Activated effector memory CD4-positive, alpha-beta T cell treated with Interleukin-2 at 50 U/mL for 16 hours (primary cell): ENCODE measurements around the gene STRAP.

Source experiments
- DNase-seq: peaks from one replicate; pipeline ENCODE4 v3.0.0-alpha.2; 2020

Gene STRAP

GRCh38 chr12:15882118-15882971 lies at the start of gene STRAP:
Gene STRAP (plus strand): TSS chr12:15882387. CDS start chr12:15882708, 321 bp downstream.
- DNase-seq: peak; percentile 94

GRCh38 chr12:15834575-15834974 lies 47.6 kb upstream of the STRAP start:
- no peak for DNase-seq

GRCh38 chr12:15837141-15837790 lies 44.9 kb upstream of the STRAP start:
- no peak for DNase-seq

GRCh38 chr12:15839041-15839440 lies 43.1 kb upstream of the STRAP start:
- DNase-seq: no peak

- no peak for DNase-seq
These were observed 42.5 kb upstream of the STRAP start for GRCh38 chr12:15839682-15840081.

GRCh38 chr12:15842108-15842507 lies 40.1 kb upstream of the STRAP start:
- DNase-seq: no peak

GRCh38 chr12:15846887-15847286 lies 35.3 kb upstream of the STRAP start:
- no peak for DNase-seq

- no peak for DNase-seq
These were observed 33.6 kb upstream of the STRAP start for GRCh38 chr12:15848606-15849005.

GRCh38 chr12:15851045-15851620 lies 31.1 kb upstream of the STRAP start:
- DNase-seq: no peak

GRCh38 chr12:15851919-15852318 lies 30.3 kb upstream of the STRAP start:
- DNase-seq: no peak

GRCh38 chr12:15852383-15852782 lies 29.8 kb upstream of the STRAP start:
- no peak for DNase-seq

GRCh38 chr12:15853877-15854276 lies 28.3 kb upstream of the STRAP start:
- DNase-seq: no peak

- DNase-seq: no peak
These were observed 27.3 kb upstream of the STRAP start for GRCh38 chr12:15854916-15855315.

GRCh38 chr12:15855646-15856045 lies 26.5 kb upstream of the STRAP start:
- DNase-seq: no peak

- no peak for DNase-seq
These were observed 25.8 kb upstream of the STRAP start for GRCh38 chr12:15856097-15856982.

- DNase-seq: no peak
These were observed 23.8 kb upstream of the STRAP start for GRCh38 chr12:15858353-15858752.

GRCh38 chr12:15859116-15859515 lies 23.1 kb upstream of the STRAP start:
- no peak for DNase-seq

GRCh38 chr12:15861404-15861803 lies 20.8 kb upstream of the STRAP start:
- no peak for DNase-seq

- no peak for DNase-seq
These were observed 19.3 kb upstream of the STRAP start for GRCh38 chr12:15862840-15863239.

GRCh38 chr12:15863372-15863771 lies 18.8 kb upstream of the STRAP start:
- DNase-seq: no peak

GRCh38 chr12:15863984-15864383 lies 18.2 kb upstream of the STRAP start:
- DNase-seq: no peak

GRCh38 chr12:15868186-15868585 lies 14.0 kb upstream of the STRAP start:
- DNase-seq: no peak

- no peak for DNase-seq
These were observed 8.6 kb upstream of the STRAP start for GRCh38 chr12:15873556-15873955.
